Effector memory CD4-positive, alpha-beta T cell (primary cell): Measurements from ENCODE around the gene STK32B.

Experiments
- DNase-seq, 3 donors: peaks; one replicate each; pipeline ENCODE4 v3.0.0-alpha.2; 2020
- H3K27ac ChIP-seq: 2 replicates; pipeline ENCODE4 v1.7.0; 2013; ENCODE audit warnings: mild to moderate bottlenecking, low read length, moderate library complexity; ENCODE audit not compliant: insufficient read depth, poor library complexity, severe bottlenecking
- H3K27me3 ChIP-seq: replicated peaks from 2 replicates; pipeline ENCODE4 v1.7.0; 2013; ENCODE audit warnings: mild to moderate bottlenecking, low read length; ENCODE audit not compliant: insufficient read depth, control insufficient read depth, poor library complexity, severe bottlenecking
- H3K36me3 ChIP-seq: 2 replicates; pipeline ENCODE4 v1.7.0; 2013; ENCODE audit warnings: mild to moderate bottlenecking, low read length, moderate library complexity; ENCODE audit not compliant: control insufficient read depth, insufficient read depth
- H3K4me1 ChIP-seq: 2 replicates; pipeline ENCODE4 v1.7.0; 2013; ENCODE audit warnings: low read length, mild to moderate bottlenecking; ENCODE audit not compliant: control insufficient read depth, insufficient read depth, poor library complexity, severe bottlenecking
- H3K4me3 ChIP-seq: 2 replicates; pipeline ENCODE4 v1.7.0; 2013; ENCODE audit warnings: low read length, low read depth, mild to moderate bottlenecking; ENCODE audit not compliant: insufficient read depth, poor library complexity, severe bottlenecking
- H3K9me3 ChIP-seq: 2 replicates; pipeline ENCODE4 v1.7.0; 2013; ENCODE audit warnings: mild to moderate bottlenecking, low read length, moderate library complexity; ENCODE audit not compliant: control insufficient read depth

The STK32B gene

DNA sequence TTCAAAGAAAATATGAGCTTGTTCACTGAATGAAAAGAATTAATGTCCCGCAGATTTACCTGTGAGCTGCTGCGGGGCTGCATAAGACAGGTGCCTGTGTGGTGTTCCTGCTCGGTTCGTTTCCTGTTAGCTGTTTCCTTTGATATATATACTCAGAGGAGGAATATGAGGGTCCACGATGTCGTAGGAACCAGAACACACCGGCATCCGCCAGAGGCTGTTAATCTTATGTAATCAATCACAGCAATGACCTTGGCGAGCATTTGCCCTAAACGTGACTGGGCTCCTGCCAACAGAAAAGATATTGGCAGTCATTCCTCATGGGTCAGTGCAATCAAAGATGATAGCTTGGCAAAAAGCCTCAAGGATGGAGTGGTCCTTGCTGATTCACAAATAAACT is 396.9 kb downstream of the STK32B start:
- Histone ChIP-seq H3K4me3 (no peak overlapping the region), H3K27me3 (no peaks in the 10 kb centered on the region), H3K27ac (no peak overlapping the region), H3K9me3 (no peaks in the 10 kb centered on the region), H3K36me3 (no peaks in the 10 kb centered on the region), H3K4me1 (no peaks in the 10 kb centered on the region)
- DNase-seq, result no peak

DNA sequence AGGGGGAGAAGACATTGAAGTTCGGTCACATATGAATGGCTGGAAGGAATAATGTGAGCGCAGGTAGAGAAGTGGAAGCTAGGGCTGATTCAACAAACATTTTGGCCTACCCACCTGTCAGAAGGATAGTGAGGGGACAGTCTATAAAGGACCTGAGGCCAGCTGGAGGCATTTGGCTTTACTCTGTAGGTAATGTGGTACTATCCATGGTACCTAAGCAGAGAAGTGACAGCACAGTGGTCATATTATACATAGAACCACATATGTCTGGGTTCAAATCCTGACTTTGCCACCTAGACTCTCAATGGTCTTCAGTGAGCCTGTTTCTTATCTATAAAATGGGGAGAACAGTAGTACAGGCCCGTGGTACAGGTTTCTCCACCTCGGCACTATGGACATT is 400.0 kb downstream of the STK32B start:
- Histone ChIP-seq H3K9me3 (no peaks in the 10 kb centered on the region), H3K36me3 (no peaks in the 10 kb centered on the region), H3K27me3 (no peaks in the 10 kb centered on the region), H3K4me1 (no peaks in the 10 kb centered on the region), H3K4me3 (no peak overlapping the region), H3K27ac (no peak overlapping the region)
- no peak for DNase-seq

DNA sequence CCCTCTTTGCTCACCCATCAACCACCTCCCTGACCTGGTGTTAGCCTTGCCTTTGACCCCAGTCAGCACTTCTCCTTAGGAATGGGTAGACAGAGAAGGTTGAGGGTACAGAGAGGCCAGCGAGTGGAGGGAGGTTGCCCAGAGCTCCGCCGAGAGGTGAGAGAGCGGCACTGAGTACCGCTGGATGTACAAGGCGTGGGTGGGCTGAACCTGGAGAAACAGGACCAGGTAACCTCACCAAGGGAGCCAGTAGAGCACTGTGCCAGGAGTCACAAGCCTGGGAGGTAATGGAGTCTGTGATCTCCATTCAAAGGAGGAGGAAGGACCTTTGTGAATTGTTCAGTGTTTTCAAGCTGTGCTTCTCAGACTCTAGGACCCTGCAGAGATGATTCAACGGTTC is 400.9 kb downstream of the STK32B start:
- no peaks in the 10 kb centered on the region for H3K27me3 ChIP-seq
- no peaks in the 10 kb centered on the region for H3K9me3 ChIP-seq
- H3K4me3 ChIP-seq, result no peak overlapping the region
- H3K36me3 ChIP-seq, result no peaks in the 10 kb centered on the region
- no peak overlapping the region for H3K27ac ChIP-seq
- no peaks in the 10 kb centered on the region for H3K4me1 ChIP-seq
- DNase-seq, result no peak

DNA sequence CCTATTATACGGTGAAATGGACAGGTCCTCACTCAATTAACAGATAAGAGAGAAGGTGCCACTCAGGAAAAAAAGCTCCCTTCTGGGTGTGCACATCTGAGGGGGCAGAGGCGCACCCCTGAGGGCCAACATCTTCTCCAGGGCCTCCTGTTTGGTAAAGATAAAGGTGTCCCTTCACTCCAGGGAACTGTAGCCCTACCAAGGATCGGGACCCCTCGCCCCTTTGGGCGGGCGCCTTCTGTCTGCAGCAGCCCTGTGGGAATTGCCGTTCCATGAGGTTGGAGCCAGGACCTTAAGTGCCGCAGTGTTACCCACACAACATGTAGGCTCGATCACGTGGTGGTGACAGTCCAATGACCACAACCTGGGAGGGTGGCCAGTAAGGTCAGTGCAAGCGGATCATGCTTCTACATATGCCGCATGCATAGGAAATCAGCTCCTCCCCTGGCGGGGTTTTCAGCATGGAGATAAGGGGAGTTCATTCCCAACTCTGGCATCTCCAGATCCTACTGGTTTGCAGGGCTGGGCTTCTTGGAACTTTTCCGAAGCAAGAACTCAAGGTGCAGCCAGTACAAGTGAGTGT is 403.8 kb downstream of the STK32B start:
- H3K27me3 ChIP-seq, result no peaks in the 10 kb centered on the region
- no peak for DNase-seq
- no peak overlapping the region for H3K4me3 ChIP-seq
- H3K27ac ChIP-seq, result no peak overlapping the region
- H3K9me3 ChIP-seq, result no peaks in the 10 kb centered on the region
- no peaks in the 10 kb centered on the region for H3K4me1 ChIP-seq
- no peaks in the 10 kb centered on the region for H3K36me3 ChIP-seq

DNA sequence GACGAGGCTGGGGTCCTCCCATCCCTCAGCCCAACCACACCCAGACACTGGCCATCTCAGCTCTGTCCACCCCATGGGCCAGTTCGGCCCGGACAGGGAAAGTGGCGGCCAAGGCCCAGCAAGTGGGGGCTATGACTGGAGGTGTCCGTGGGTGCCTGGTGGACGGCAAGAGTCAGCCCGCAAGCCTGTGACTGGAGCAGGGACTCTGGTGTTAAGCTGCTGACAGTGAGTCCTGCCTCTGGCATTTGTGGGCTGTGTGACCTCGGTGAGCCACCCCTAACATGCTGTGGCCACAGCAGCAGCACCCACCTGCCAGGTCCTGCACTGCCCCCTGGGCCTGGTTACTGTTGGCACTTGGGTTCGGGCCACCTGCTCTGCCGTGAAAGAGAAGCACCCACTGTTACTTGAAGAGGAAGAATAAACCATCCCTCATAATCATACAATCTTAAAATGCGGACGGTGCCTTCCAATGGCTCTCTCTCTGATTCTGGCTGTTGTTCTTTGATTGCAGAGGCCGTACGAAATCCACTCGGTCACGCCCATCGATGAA is 405.1 kb downstream of the STK32B start:
- no peaks in the 10 kb centered on the region for H3K36me3 ChIP-seq
- no peaks in the 10 kb centered on the region for H3K4me1 ChIP-seq
- DNase-seq, result no peak
- no peaks in the 10 kb centered on the region for H3K27me3 ChIP-seq
- H3K4me3 ChIP-seq, result no peak overlapping the region
- no peak overlapping the region for H3K27ac ChIP-seq
- H3K9me3 ChIP-seq, result no peaks in the 10 kb centered on the region

DNA sequence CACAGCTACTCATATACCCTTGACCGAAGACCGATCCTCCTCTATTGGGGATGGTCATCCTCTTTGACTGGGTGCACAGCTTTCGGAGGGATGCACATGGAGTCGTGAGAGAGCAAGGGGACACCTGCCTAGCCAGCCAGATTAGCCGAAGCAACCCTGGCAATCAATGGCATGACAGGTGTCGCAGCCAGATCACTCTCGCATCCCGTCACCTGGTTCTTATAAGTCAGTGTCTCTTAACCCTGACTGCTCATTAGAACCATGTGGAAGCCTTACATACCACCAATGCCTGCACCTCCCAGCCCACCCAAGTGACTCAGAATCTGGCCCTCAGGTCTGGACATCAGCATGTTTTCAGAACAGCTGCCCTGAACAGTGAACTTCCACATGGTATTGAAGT is 407.4 kb downstream of the STK32B start:
- Histone ChIP-seq H3K27me3 (no peaks in the 10 kb centered on the region), H3K4me3 (no peak overlapping the region), H3K4me1 (no peaks in the 10 kb centered on the region), H3K27ac (no peak overlapping the region), H3K9me3 (no peaks in the 10 kb centered on the region), H3K36me3 (no peaks in the 10 kb centered on the region)
- no peak for DNase-seq

DNA sequence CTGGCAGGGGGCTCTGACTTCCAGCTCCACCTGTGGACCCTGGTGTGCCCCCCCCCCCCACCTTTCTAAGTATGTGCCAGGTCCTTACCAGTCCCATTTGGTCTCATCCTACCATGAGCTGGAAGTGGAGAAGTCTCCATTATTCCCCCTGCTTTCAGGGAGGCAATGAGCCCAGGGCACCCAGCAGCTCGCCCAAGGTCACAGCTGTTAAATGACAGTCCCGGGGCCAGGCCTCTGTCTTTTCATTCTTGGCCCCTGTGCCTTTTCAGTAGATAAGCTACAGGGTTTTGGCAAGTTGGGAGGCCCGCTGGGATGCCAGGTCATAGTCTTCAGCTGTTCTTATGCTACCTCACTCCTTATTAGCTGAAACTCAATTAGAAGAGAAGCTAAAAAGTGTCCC is 408.0 kb downstream of the STK32B start:
- no peaks in the 10 kb centered on the region for H3K36me3 ChIP-seq
- H3K4me1 ChIP-seq, result no peaks in the 10 kb centered on the region
- H3K9me3 ChIP-seq, result no peaks in the 10 kb centered on the region
- DNase-seq, result no peak
- H3K27ac ChIP-seq, result no peak overlapping the region
- H3K4me3 ChIP-seq, result no peak overlapping the region
- H3K27me3 ChIP-seq, result no peaks in the 10 kb centered on the region

DNA sequence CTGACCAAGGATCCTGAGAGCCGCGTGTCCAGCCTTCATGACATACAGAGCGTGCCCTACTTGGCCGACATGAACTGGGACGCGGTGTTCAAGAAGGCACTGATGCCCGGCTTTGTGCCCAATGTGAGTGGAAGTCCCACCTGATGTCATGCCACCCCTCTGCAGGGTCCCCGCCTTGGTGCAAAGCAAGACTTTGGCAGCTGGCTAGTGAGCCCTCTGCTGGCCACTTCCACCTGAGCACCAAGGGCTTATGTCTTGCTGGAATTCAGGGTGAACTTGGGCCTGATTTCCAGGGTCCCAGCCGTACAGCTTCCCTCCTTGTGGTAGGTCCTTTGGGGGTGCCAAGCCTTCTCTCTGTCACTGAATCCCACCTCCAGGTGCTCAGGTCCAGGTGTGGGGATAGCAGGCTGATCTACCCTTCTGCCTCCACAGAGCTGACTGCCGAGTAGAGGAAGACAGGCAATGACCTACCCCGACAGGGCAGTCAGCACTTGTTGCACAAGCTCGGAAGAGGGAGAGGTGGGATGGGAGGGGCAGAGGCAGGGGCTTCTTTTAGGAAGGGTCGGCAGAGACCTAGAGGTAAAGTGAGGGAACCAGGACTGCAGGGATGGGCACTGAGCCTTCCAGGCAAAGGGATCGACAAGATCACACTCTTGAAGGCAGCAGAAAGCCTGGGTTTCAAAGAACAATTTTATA is 409.0 kb downstream of the STK32B start:
- H3K4me3 ChIP-seq, result no peak overlapping the region
- H3K36me3 ChIP-seq, result no peaks in the 10 kb centered on the region
- no peak overlapping the region for H3K27ac ChIP-seq
- no peak for DNase-seq
- H3K27me3 ChIP-seq, result no peaks in the 10 kb centered on the region
- no peaks in the 10 kb centered on the region for H3K9me3 ChIP-seq
- H3K4me1 ChIP-seq, result no peaks in the 10 kb centered on the region

DNA sequence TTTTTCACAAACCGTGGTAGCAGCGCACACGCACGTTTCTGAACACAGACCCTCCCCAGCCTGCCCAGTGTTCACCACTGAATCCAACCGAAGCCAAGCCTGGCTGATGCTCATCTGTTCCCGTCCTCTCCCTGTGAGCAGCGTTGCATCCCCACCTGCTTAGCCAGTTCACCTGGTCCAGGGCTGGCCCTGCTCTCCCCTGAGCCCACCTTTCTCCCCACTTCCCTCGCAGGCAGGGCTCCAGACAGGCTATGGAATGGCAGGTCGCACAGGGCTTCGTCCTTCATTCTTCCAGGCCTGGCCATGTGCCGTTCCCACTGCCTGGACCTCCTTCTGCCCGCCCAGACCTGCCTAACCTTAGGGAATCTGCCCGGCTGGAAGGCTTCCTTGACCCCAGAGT is 410.2 kb downstream of the STK32B start:
- Histone ChIP-seq H3K27me3 (no peaks in the 10 kb centered on the region), H3K36me3 (no peaks in the 10 kb centered on the region), H3K27ac (no peak overlapping the region), H3K9me3 (no peaks in the 10 kb centered on the region), H3K4me3 (no peak overlapping the region), H3K4me1 (no peaks in the 10 kb centered on the region)
- no peak for DNase-seq

DNA sequence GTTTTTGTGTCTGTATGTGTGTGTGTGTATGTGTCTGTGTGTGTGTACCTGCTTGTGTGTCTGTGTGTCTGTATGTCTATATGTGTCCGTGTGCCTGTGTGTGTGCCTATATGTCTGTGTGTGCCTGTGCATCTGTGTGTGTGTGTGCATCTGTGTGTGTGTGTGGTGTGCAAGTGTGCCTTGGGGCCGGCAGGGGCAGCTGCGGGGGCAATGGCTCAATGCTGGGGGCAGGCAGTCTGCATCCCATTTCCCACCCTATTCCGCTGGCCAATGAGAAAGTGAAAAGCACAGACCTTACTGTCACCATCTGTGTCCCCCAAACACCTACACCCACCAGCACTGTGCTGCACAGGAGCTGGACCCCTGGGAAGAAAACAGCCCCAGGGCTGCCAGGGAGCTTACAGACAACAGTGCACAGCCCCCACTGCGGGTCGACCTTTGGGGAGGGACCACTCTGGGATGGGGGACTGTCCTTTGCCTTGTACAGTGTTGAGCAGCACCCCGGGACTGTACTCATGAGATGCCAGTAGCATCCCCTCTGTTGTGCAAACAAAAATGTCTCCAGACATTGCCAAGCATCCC is 411.1 kb downstream of the STK32B start:
- DNase-seq, result no peak
- Histone ChIP-seq H3K36me3 (no peaks in the 10 kb centered on the region), H3K4me1 (no peaks in the 10 kb centered on the region), H3K27me3 (no peaks in the 10 kb centered on the region), H3K4me3 (no peak overlapping the region), H3K27ac (no peak overlapping the region), H3K9me3 (no peaks in the 10 kb centered on the region)
